Adipocyte (in vitro differentiated cells): ENCODE measurements around the gene MEIOB.

Source experiments
- DNase-seq: peaks from one replicate; pipeline ENCODE4 v3.0.0-alpha.2; 2015; ENCODE audit warnings: low read depth
- H3K27me3 ChIP-seq: replicated peaks from 2 replicates; pipeline ENCODE4 v1.7.0; 2013; ENCODE audit warnings: mild to moderate bottlenecking, low read length, moderate library complexity; ENCODE audit not compliant: control insufficient read depth, insufficient read depth
- H3K36me3 ChIP-seq: 2 replicates; pipeline ENCODE4 v1.7.0; 2013; ENCODE audit warnings: low read length, mild to moderate bottlenecking, moderate library complexity; ENCODE audit not compliant: control insufficient read depth, insufficient read depth, severe bottlenecking
- H3K4me1 ChIP-seq: 2 replicates; pipeline ENCODE4 v1.7.0; 2013; ENCODE audit warnings: mild to moderate bottlenecking, low read length, moderate library complexity; ENCODE audit not compliant: control insufficient read depth, insufficient read depth
- H3K4me3 ChIP-seq: 2 replicates; pipeline ENCODE4 v1.7.0; 2013; ENCODE audit warnings: mild to moderate bottlenecking, low read length, moderate library complexity
- H3K9ac ChIP-seq: 2 replicates; pipeline ENCODE4 v1.7.0; 2013; ENCODE audit warnings: mild to moderate bottlenecking, low read length, moderate library complexity
- H3K9me3 ChIP-seq: 2 replicates; pipeline ENCODE4 v1.7.0; 2013; ENCODE audit warnings: mild to moderate bottlenecking, low read length, moderate library complexity; ENCODE audit not compliant: control insufficient read depth

The MEIOB gene

DNA sequence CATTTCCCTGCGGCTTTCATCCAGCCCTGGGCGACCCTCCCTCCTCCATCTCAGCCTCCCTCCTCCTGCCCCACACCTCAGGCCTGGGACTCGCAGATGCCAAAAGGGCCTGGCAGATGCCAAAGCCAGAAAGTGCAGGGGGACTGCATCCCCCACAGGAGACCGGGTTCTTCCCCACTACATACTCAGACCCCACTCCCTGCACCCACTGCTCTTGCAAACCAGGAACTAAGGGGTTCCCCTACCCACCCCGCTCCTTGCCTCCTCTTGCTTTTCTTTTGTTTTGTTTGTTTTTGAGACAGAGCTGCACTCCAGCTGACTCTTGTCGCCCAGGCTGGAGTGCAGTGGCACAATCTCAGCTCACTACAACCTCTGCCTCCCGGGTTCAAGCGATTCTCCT lies 43.0 kb upstream of the MEIOB start:
- Histone ChIP-seq H3K9me3 (no peaks in the 10 kb centered on the region), H3K9ac (no peak overlapping the region), H3K4me3 (no peak overlapping the region), H3K27me3 (peaks cover 58% of the 10 kb centered on the region), H3K4me1 (no peaks in the 10 kb centered on the region), H3K36me3 (no peaks in the 10 kb centered on the region)
- DNase-seq: no peak

DNA sequence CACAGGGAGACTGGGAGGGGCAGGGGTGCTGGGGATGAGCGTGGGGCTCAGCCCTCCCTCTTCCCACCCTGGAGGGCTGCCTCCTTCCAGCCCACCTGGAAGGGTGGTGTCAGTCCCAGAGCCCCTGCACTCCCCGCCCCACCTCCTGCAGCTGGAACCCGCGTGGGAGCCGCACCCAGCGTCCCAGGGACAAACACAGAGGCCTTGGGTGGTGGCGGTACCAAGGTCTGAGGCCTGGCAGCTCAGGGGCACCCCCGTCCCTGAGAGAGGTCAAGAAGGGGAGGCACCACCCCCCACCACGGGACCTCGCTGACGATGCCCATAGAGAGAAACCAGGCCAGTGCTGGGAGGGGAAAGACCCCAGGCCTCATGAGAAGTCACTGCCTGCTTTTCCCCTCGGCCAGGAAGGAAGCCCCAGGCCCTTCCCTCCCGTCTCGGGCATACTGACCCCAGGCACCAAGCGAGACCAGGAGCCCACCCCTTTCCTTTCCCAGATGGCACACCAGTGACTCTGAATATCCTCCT lies 42.2 kb upstream of the MEIOB start:
- no peak overlapping the region for H3K9ac ChIP-seq
- DNase-seq: no peak
- H3K4me3 ChIP-seq: no peak overlapping the region
- H3K27me3 ChIP-seq: peaks cover 57% of the 10 kb centered on the region
- no peaks in the 10 kb centered on the region for H3K36me3 ChIP-seq
- H3K4me1 ChIP-seq: no peaks in the 10 kb centered on the region
- H3K9me3 ChIP-seq: no peaks in the 10 kb centered on the region

- no peaks in the 10 kb centered on the region for H3K4me1 ChIP-seq
- H3K9ac ChIP-seq: no peak overlapping the region
- DNase-seq: no peak
- no peak overlapping the region for H3K4me3 ChIP-seq
- no peaks in the 10 kb centered on the region for H3K9me3 ChIP-seq
- H3K27me3 ChIP-seq: peaks cover 58% of the 10 kb centered on the region
- H3K36me3 ChIP-seq: no peaks in the 10 kb centered on the region
These were observed 41.5 kb upstream of the MEIOB start for GRCh38 chr16:1913327-1914083.

DNA sequence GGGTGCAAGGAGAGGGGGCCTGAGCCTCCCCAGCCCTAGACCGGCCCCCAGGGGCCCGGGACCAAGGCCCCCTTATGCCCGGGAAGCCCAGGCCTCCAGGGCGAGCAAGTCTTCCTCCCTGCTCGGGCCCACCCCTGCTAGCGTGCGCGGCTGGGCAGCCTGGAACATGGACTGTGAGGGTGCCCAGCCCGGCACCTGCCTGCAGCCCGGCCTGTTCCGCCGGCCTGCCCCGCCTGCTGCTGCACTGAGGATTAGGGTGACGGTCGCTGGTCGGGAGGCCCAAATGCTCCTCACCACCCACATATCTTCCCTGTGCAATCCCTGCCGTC lies 40.2 kb upstream of the MEIOB start:
- no peak for DNase-seq
- H3K9ac ChIP-seq: no peak overlapping the region
- H3K4me3 ChIP-seq: no peak overlapping the region
- H3K4me1 ChIP-seq: no peaks in the 10 kb centered on the region
- H3K27me3 ChIP-seq: peaks cover 55% of the 10 kb centered on the region
- H3K9me3 ChIP-seq: no peaks in the 10 kb centered on the region
- H3K36me3 ChIP-seq: no peaks in the 10 kb centered on the region

GRCh38 chr16:1911467-1912214 lies 39.7 kb upstream of the MEIOB start:
- peaks cover 51% of the 10 kb centered on the region for H3K27me3 ChIP-seq
- no peak overlapping the region for H3K4me3 ChIP-seq
- no peaks in the 10 kb centered on the region for H3K4me1 ChIP-seq
- no peaks in the 10 kb centered on the region for H3K36me3 ChIP-seq
- H3K9me3 ChIP-seq: no peaks in the 10 kb centered on the region
- H3K9ac ChIP-seq: no peak overlapping the region
- no peak for DNase-seq

DNA sequence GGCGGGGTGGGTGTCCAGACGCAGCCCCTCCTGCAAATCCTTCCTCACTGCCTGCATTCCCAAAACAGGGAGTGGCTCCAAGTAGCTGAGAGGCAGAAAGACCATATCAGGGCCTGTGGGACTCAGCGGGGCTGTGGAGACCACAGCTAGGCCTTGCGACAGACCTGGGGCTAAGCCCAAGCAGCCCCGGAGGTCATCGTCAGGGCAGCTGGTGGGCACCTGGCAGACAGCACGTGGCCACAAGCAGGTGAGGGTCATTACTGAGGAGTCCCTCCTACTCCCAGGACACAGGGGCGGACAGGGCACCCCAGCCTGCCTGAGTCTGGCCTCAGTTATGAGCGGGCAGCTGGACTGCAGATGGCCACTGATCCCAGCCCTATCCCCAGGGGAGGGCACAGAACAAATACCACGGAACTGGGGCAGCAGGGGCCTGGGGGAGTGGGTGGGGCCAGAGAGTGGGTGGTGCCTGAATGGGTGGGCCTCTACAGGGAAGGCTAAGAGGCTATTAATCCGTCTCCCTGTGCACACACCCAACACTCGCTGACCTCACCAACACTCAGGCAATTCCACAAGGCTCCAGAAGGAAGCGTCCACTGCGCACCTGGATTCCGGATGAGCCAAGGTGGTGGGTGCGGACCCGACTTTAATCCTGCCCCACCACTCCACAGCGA lies 37.7 kb upstream of the MEIOB start:
- H3K36me3 ChIP-seq: no peaks in the 10 kb centered on the region
- no peak overlapping the region for H3K4me3 ChIP-seq
- H3K27me3 ChIP-seq: peaks cover 55% of the 10 kb centered on the region
- no peak overlapping the region for H3K9ac ChIP-seq
- peak; percentile 15 for DNase-seq
- no peaks in the 10 kb centered on the region for H3K9me3 ChIP-seq
- no peaks in the 10 kb centered on the region for H3K4me1 ChIP-seq

DNA sequence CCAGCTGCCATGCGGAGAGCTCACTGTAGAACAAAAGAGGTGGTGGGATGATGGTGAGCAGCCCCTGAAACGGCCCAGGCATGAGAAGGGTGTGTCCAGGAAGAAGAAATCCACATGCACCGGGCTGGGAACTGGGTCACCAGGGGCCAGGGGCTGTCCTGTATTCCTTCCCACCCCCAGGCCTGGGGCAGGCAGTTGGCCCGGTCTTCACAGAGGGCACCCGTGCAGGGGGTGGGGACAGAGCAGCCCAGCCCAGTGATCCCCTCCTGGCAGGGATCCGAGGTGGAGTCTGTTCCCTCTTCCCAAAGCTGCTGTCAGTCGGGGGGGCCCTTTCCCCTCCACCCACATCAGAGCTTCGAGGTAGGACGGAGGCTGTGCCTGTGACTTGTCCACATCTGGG lies 37.0 kb upstream of the MEIOB start:
- no peak overlapping the region for H3K9ac ChIP-seq
- DNase-seq: no peak
- no peaks in the 10 kb centered on the region for H3K36me3 ChIP-seq
- H3K4me3 ChIP-seq: no peak overlapping the region
- H3K4me1 ChIP-seq: no peaks in the 10 kb centered on the region
- H3K27me3 ChIP-seq: peaks cover 56% of the 10 kb centered on the region
- H3K9me3 ChIP-seq: no peaks in the 10 kb centered on the region

DNA sequence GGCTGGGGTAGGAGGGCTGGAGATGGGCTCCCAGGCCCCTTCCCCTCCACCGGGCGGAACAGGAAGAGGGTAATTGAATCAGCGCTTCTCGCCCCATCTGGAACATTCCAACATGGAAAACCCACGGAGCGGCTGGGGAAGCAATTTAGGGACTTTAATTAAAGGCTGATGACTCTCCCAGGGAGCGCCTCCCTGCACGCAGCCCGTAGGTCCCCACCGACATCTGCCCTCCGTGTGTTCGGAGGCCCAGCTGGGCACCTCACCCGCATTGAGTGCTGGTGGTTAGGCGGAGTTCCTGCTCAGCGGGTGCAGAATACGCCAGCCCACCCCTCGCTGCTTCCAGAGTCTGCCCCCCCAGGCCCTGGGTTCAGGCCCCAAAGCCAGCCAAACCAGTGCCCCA lies 36.2 kb upstream of the MEIOB start:
- H3K9ac ChIP-seq: no peak overlapping the region
- no peaks in the 10 kb centered on the region for H3K9me3 ChIP-seq
- DNase-seq: no peak
- no peaks in the 10 kb centered on the region for H3K36me3 ChIP-seq
- no peak overlapping the region for H3K4me3 ChIP-seq
- H3K27me3 ChIP-seq: peaks cover 53% of the 10 kb centered on the region
- H3K4me1 ChIP-seq: no peaks in the 10 kb centered on the region

- Histone ChIP-seq H3K4me1 (no peaks in the 10 kb centered on the region), H3K9me3 (no peaks in the 10 kb centered on the region), H3K9ac (no peak overlapping the region), H3K27me3 (peaks cover 54% of the 10 kb centered on the region), H3K4me3 (no peak overlapping the region), H3K36me3 (no peaks in the 10 kb centered on the region)
- no peak for DNase-seq
These were observed 35.4 kb upstream of the MEIOB start for GRCh38 chr16:1907226-1907860.

- Histone ChIP-seq H3K4me3 (no peak overlapping the region), H3K9me3 (no peaks in the 10 kb centered on the region), H3K27me3 (peaks cover 54% of the 10 kb centered on the region), H3K36me3 (no peaks in the 10 kb centered on the region), H3K4me1 (no peaks in the 10 kb centered on the region), H3K9ac (no peak overlapping the region)
- peak; percentile 33 for DNase-seq
These were observed 34.8 kb upstream of the MEIOB start for GRCh38 chr16:1906846-1907165.
